Fibroblast of pulmonary artery (primary cell): ENCODE results near the gene CYP20A1.
"Not testable (repeated sequence)": the region's sequence is repeated elsewhere in the genome, so short reads cannot be mapped to it uniquely, and the experiment has no call there.

Experiments used
- DNase-seq: peaks from one replicate; pipeline ENCODE4 v3.0.0-alpha.2; 2010; ENCODE audit warnings: low read depth
- H3K4me3 ChIP-seq: replicated peaks from 2 replicates; pipeline ENCODE4 v1.5.1; 2011; ENCODE audit warnings: low read depth, mild to moderate bottlenecking, control low read depth, low read length, moderate library complexity
- CTCF ChIP-seq: IDR thresholded peaks from 2 replicates; pipeline ENCODE4 v1.5.1; 2011; ENCODE audit warnings: mild to moderate bottlenecking, control low read depth, low read length, inconsistent platforms; ENCODE audit errors: missing control alignments

Gene CYP20A1

GRCh38 chr2:203209538-203209937 is 29.3 kb upstream of the CYP20A1 start:
- no peak for TF ChIP-seq CTCF
- DNase-seq: peak; percentile 34
- no peak overlapping the region for H3K4me3 ChIP-seq

GRCh38 chr2:203225423-203226039 is 13.3 kb upstream of the CYP20A1 start:
- no peak overlapping the region for H3K4me3 ChIP-seq
- TF ChIP-seq CTCF: peak; percentile 70
- peak; percentile 45 for DNase-seq

- not testable (repeated sequence) for H3K4me3 ChIP-seq, DNase-seq
Observed at GRCh38 chr2:203229674-203230073, 9.1 kb upstream of the CYP20A1 start.

GRCh38 chr2:203237346-203238238 is 1.2 kb upstream of the CYP20A1 start:
- DNase-seq: no peak
- no peak for TF ChIP-seq CTCF
- H3K4me3 ChIP-seq: peak overlapping the region; percentile 79

GRCh38 chr2:203238292-203238703 is 520 bp upstream of the CYP20A1 start:
- peak overlapping the region; percentile 79 for H3K4me3 ChIP-seq
- TF ChIP-seq CTCF: no peak
- no peak for DNase-seq

GRCh38 chr2:203240491-203240890 is 1.7 kb downstream of the CYP20A1 start:
- no peak for TF ChIP-seq CTCF
- H3K4me3 ChIP-seq: peak overlapping the region; percentile 79
- DNase-seq: no peak

- no peak overlapping the region for H3K4me3 ChIP-seq
- TF ChIP-seq CTCF: no peak
- no peak for DNase-seq
Observed at GRCh38 chr2:203242518-203242917, 3.7 kb downstream of the CYP20A1 start.
